ENCODE results near the gene MRPL32. TPM values are rescaled to one million over a fixed set of nuclear protein-coding genes. Genes with fewer than 3 reads are reported as not detected.

Gene MRPL32
- total and polyA plus RNA-seq, 4 experiments from 2014 or later: 42.5 to 53.3 (median 48.8) TPM

GRCh38 chr7:42980514-42980913, 48.3 kb downstream of the MRPL32 start:
- POLR2A ChIA-PET (ENCODE audit: partially characterized antibody): no interaction called here

GRCh38 chr7:42981601-42982000, 49.4 kb downstream of the MRPL32 start:
- Histone ChIP-seq H3K9me3 (ENCODE audit: control insufficient read depth in 1 of 2, low read length in 2 of 2) (no peaks in the 10 kb centered on the region), H3K4me3 (ENCODE audit: low read length in 2 of 2) (no peak overlapping the region), H3K4me1 (ENCODE audit: insufficient read depth, low read length) (no peaks in the 10 kb centered on the region), H3K27ac (ENCODE audit: low read depth, low read length) (no peak overlapping the region), H3K36me3 (ENCODE audit: insufficient read depth, low read length) (no peaks in the 10 kb centered on the region), H3K27me3 (ENCODE audit: insufficient read depth, low read length) (no peaks in the 10 kb centered on the region)
- peaks cover 0 to 6% (median 2%) of the 10 kb centered on the region in 8 donors for H3K9me3 Mint-ChIP-seq
- H3K27ac Mint-ChIP-seq: no peak overlapping the region
- intact Hi-C loops (cut with micrococcal nuclease): no loop called here
- H3K4me3 Mint-ChIP-seq: no peak overlapping the region
- H3K36me3 Mint-ChIP-seq: no peaks in the 10 kb centered on the region
- no peaks in the 10 kb centered on the region for H3K4me1 Mint-ChIP-seq
- peaks cover 2 to 11% of the 10 kb centered on the region in 2 donors for H3K27me3 Mint-ChIP-seq
- POLR2A ChIA-PET (ENCODE audit: partially characterized antibody): no interaction called here
- no peak for DNase-seq
- CTCF ChIA-PET (ENCODE audit: partially characterized antibody): no interaction called here

More at GRCh38 chr7:42980514-42980913, 48.3 kb downstream of the MRPL32 start:
- H3K27me3 ChIP-seq (ENCODE audit: insufficient read depth, low read length): no peaks in the 10 kb centered on the region
- no peak overlapping the region for H3K4me3 ChIP-seq (ENCODE audit: low read length in 2 of 2)
- Mint-ChIP-seq H3K27me3 (peaks cover 3 to 9% of the 10 kb centered on the region in 2 donors), H3K9me3 (peaks cover 0 to 6% (median 2%) of the 10 kb centered on the region in 8 donors), H3K4me3 (no peak overlapping the region), H3K36me3 (no peaks in the 10 kb centered on the region), H3K4me1 (no peaks in the 10 kb centered on the region), H3K27ac (no peak overlapping the region)
- no peak for DNase-seq
- intact Hi-C loops (cut with micrococcal nuclease): no loop called here
- no peaks in the 10 kb centered on the region for H3K9me3 ChIP-seq (ENCODE audit: control insufficient read depth in 1 of 2, low read length in 2 of 2)
- no peaks in the 10 kb centered on the region for H3K36me3 ChIP-seq (ENCODE audit: insufficient read depth, low read length)
- no peak overlapping the region for H3K27ac ChIP-seq (ENCODE audit: low read depth, low read length)
- CTCF ChIA-PET (ENCODE audit: partially characterized antibody): no interaction called here
- H3K4me1 ChIP-seq (ENCODE audit: insufficient read depth, low read length): no peaks in the 10 kb centered on the region

- no peak overlapping the region for H3K27ac ChIP-seq (ENCODE audit: low read depth, low read length)
- ChIA-PET CTCF (ENCODE audit: partially characterized antibody) (no interaction called here), POLR2A (ENCODE audit: partially characterized antibody) (no interaction called here)
- no peaks in the 10 kb centered on the region for H3K36me3 ChIP-seq (ENCODE audit: insufficient read depth, low read length)
- no peak overlapping the region for H3K4me3 Mint-ChIP-seq
- H3K4me1 ChIP-seq (ENCODE audit: insufficient read depth, low read length): no peaks in the 10 kb centered on the region
- no peaks in the 10 kb centered on the region for H3K4me1 Mint-ChIP-seq
- H3K4me3 ChIP-seq (ENCODE audit: low read length in 2 of 2): no peak overlapping the region
- H3K9me3 Mint-ChIP-seq: peaks cover 0 to 6% (median 2%) of the 10 kb centered on the region in 8 donors
- no peaks in the 10 kb centered on the region for H3K36me3 Mint-ChIP-seq
- intact Hi-C loops (cut with micrococcal nuclease): no loop called here
- H3K27me3 ChIP-seq (ENCODE audit: insufficient read depth, low read length): no peaks in the 10 kb centered on the region
- DNase-seq: no peak
- H3K27me3 Mint-ChIP-seq: peaks cover 0 to 14% of the 10 kb centered on the region in 2 donors
- H3K9me3 ChIP-seq (ENCODE audit: control insufficient read depth in 1 of 2, low read length in 2 of 2): no peaks in the 10 kb centered on the region
- H3K27ac Mint-ChIP-seq: no peak overlapping the region
Measured at GRCh38 chr7:42982604-42983115, 50.5 kb downstream of the MRPL32 start.

- CTCF ChIA-PET (ENCODE audit: partially characterized antibody): no interaction called here
- POLR2A ChIA-PET (ENCODE audit: partially characterized antibody): no interaction called here
- H3K27me3 ChIP-seq (ENCODE audit: insufficient read depth, low read length): no peaks in the 10 kb centered on the region
- intact Hi-C loops (cut with micrococcal nuclease): no loop called here
- Mint-ChIP-seq H3K27me3 (peaks cover 3 to 12% of the 10 kb centered on the region in 2 donors), H3K9me3 (peaks cover 0 to 6% (median 2%) of the 10 kb centered on the region in 8 donors), H3K4me3 (no peak overlapping the region), H3K27ac (no peak overlapping the region), H3K36me3 (no peaks in the 10 kb centered on the region), H3K4me1 (no peaks in the 10 kb centered on the region)
- no peaks in the 10 kb centered on the region for H3K9me3 ChIP-seq (ENCODE audit: control insufficient read depth in 1 of 2, low read length in 2 of 2)
- H3K4me1 ChIP-seq (ENCODE audit: insufficient read depth, low read length): no peaks in the 10 kb centered on the region
- H3K27ac ChIP-seq (ENCODE audit: low read depth, low read length): no peak overlapping the region
- H3K4me3 ChIP-seq (ENCODE audit: low read length in 2 of 2): no peak overlapping the region
- H3K36me3 ChIP-seq (ENCODE audit: insufficient read depth, low read length): no peaks in the 10 kb centered on the region
- no peak for DNase-seq
Measured at GRCh38 chr7:42984137-42984536, 52.0 kb downstream of the MRPL32 start.

GRCh38 chr7:42986213-42986612, 54.0 kb downstream of the MRPL32 start:
- H3K9me3 ChIP-seq (ENCODE audit: control insufficient read depth in 1 of 2, low read length in 2 of 2): no peaks in the 10 kb centered on the region
- intact Hi-C loops (cut with micrococcal nuclease): no loop called here
- Mint-ChIP-seq H3K27me3 (peaks cover 3 to 12% of the 10 kb centered on the region in 2 donors), H3K4me3 (no peak overlapping the region), H3K9me3 (peaks cover 0 to 6% (median 2%) of the 10 kb centered on the region in 8 donors), H3K4me1 (no peaks in the 10 kb centered on the region), H3K36me3 (no peaks in the 10 kb centered on the region), H3K27ac (no peak overlapping the region)
- POLR2A ChIA-PET (ENCODE audit: partially characterized antibody): no interaction called here
- H3K27ac ChIP-seq (ENCODE audit: low read depth, low read length): no peak overlapping the region
- DNase-seq: no peak
- H3K4me3 ChIP-seq (ENCODE audit: low read length in 2 of 2): no peak overlapping the region
- no peaks in the 10 kb centered on the region for H3K27me3 ChIP-seq (ENCODE audit: insufficient read depth, low read length)
- H3K4me1 ChIP-seq (ENCODE audit: insufficient read depth, low read length): no peaks in the 10 kb centered on the region
- CTCF ChIA-PET (ENCODE audit: partially characterized antibody): no interaction called here
- H3K36me3 ChIP-seq (ENCODE audit: insufficient read depth, low read length): no peaks in the 10 kb centered on the region

- H3K27ac ChIP-seq (ENCODE audit: low read depth, low read length): no peak overlapping the region
- intact Hi-C loops (cut with micrococcal nuclease): no loop called here
- H3K27me3 ChIP-seq (ENCODE audit: insufficient read depth, low read length): no peaks in the 10 kb centered on the region
- Mint-ChIP-seq H3K36me3 (no peaks in the 10 kb centered on the region), H3K27ac (no peak overlapping the region), H3K4me1 (no peaks in the 10 kb centered on the region), H3K9me3 (peaks cover 0 to 6% (median 2%) of the 10 kb centered on the region in 8 donors), H3K27me3 (peaks cover 3 to 12% of the 10 kb centered on the region in 2 donors), H3K4me3 (no peak overlapping the region)
- H3K9me3 ChIP-seq (ENCODE audit: control insufficient read depth in 1 of 2, low read length in 2 of 2): no peaks in the 10 kb centered on the region
- no peak for DNase-seq
- no peaks in the 10 kb centered on the region for H3K36me3 ChIP-seq (ENCODE audit: insufficient read depth, low read length)
- H3K4me3 ChIP-seq (ENCODE audit: low read length in 2 of 2): no peak overlapping the region
- ChIA-PET POLR2A (ENCODE audit: partially characterized antibody) (no interaction called here), CTCF (ENCODE audit: partially characterized antibody) (no interaction called here)
- H3K4me1 ChIP-seq (ENCODE audit: insufficient read depth, low read length): no peaks in the 10 kb centered on the region
Measured at GRCh38 chr7:42986781-42987248, 54.6 kb downstream of the MRPL32 start.

All from CD4-positive, alpha-beta memory T cell (primary cell).